HCT116 (cell line): Measurements from ENCODE around the gene RPL13A. TPM values are rescaled to one million over a fixed set of nuclear protein-coding genes. Genes with fewer than 3 reads are reported as not detected.

Experiments
- ATAC-seq: fragments of 200-7000 bp; cut with Tn5 transposase; 2 replicates; pipeline ENCODE4 v1.9.1; 2020; ENCODE audit warnings: mild to moderate bottlenecking, moderate library complexity
- BruUV-seq: library from RNA; stranded (reverse); fragments of 400-500 nt; replicated peaks from 2 replicates; lab custom pipeline; 2021; lab: Mats Ljungman, UMichigan
- CTCF ChIA-PET: fragments of 300-600 bp; sonication (Branson Sonifier 250); formaldehyde crosslinking; loops from one replicate; lab custom pipeline; 2021; ENCODE audit warnings: antibody characterized with exemption; lab: Charles Lee
- POLR2A ChIA-PET: fragments of 300-600, 350-600 bp; sonication (Branson Sonifier 250); formaldehyde crosslinking; loops from one replicate; lab custom pipeline; 2021; ENCODE audit warnings: antibody characterized with exemption; lab: Charles Lee
- RAD21 ChIA-PET, 2 experiments: fragments of 300-600 bp; sonication (Branson Sonifier 250); formaldehyde crosslinking; loops; one replicate each; lab custom pipeline; 2023; ENCODE audit warnings: low total read pairs in 2 of 2; ENCODE audit not compliant: uncharacterized antibody in 2 of 2, unreplicated experiment in 2 of 2, low non-redundant PET in 1 of 2; lab: Charles Lee
- DNase-seq: peaks from one replicate; pipeline ENCODE4 v3.0.0-alpha.2; 2010; ENCODE audit warnings: low read depth, low spot score
- H2AFZ ChIP-seq: fragments of 200-600 bp; shearing (Covaris generic), sonication (generic); 2 replicates; pipeline ENCODE4 v1.6.1; 2017; ENCODE audit warnings: low read depth, mixed run types, mixed read lengths, antibody characterized with exemption, low read length; ENCODE audit not compliant: poor library complexity, severe bottlenecking
- H3K27ac ChIP-seq: 2 replicates; pipeline ENCODE4 v1.5.1; 2012; ENCODE audit warnings: low read depth, low read length
- H3K27me3 ChIP-seq: fragments of 200-600 bp; sonication (generic); 2 replicates; pipeline ENCODE4 v1.6.1; 2016; ENCODE audit warnings: mixed run types, low read length, mixed read lengths; ENCODE audit not compliant: insufficient read depth
- H3K36me3 ChIP-seq, 2 experiments: fragments of 200-500 bp in 1 of 2; fragments of 200-600 bp in 1 of 2; sonication (Bioruptor generic) in 1 of 2; sonication (generic) in 1 of 2; 2 replicates each; pipeline versions ENCODE4 v1.5.1 to v1.6.1; 2014 to 2016; ENCODE audit warnings: low read length in 2 of 2, inconsistent platforms in 1 of 2, mixed read lengths in 1 of 2, mixed run types in 1 of 2; ENCODE audit not compliant: insufficient read depth in 2 of 2, control insufficient read depth in 1 of 2
- H3K4me1 ChIP-seq, 2 experiments: fragments of 200-600 bp in 1 of 2; sonication (generic) in 1 of 2; 2 replicates each; pipeline versions ENCODE4 v1.5.1 to v1.6.1; 2012 to 2017; ENCODE audit warnings: low read length in 2 of 2, inconsistent platforms in 1 of 2, mild to moderate bottlenecking in 1 of 2, mixed read lengths in 1 of 2, mixed run types in 1 of 2, moderate library complexity in 1 of 2; ENCODE audit not compliant: insufficient read depth in 2 of 2, control insufficient read depth in 1 of 2
- H3K4me2 ChIP-seq: fragments of 200-600 bp; sonication (generic); 2 replicates; pipeline ENCODE4 v1.6.1; 2017; ENCODE audit warnings: mixed run types, low read length, mixed read lengths
- H3K4me3 ChIP-seq, 2 experiments: fragments of 200-600 bp in 1 of 2; sonication (generic) in 1 of 2; replicated peaks in 1 of 2; 2 replicates each; pipeline ENCODE4 v1.5.1; 2011 to 2016; ENCODE audit warnings: low read length in 2 of 2, control low read depth in 1 of 2, low read depth in 1 of 2, mild to moderate bottlenecking in 1 of 2, mixed read lengths in 1 of 2, mixed run types in 1 of 2
- H3K79me2 ChIP-seq: fragments of 200-600 bp; sonication (generic); 2 replicates; pipeline ENCODE4 v1.6.1; 2017; ENCODE audit warnings: mild to moderate bottlenecking, mixed run types, low read length, moderate library complexity, mixed read lengths; ENCODE audit not compliant: insufficient read depth
- H3K9ac ChIP-seq: fragments of 200-600 bp; sonication (generic); 2 replicates; pipeline ENCODE4 v1.6.1; 2016; ENCODE audit warnings: low read length, mixed read lengths
- H3K9me2 ChIP-seq: fragments of 200-600 bp; sonication (generic), shearing (Covaris generic); 2 replicates; pipeline ENCODE4 v1.6.1; 2017; ENCODE audit warnings: mixed run types, mild to moderate bottlenecking, moderate library complexity; ENCODE audit not compliant: insufficient read depth
- H3K9me3 ChIP-seq, 2 experiments: fragments of 200-500 bp in 1 of 2; fragments of 200-600 bp in 1 of 2; sonication (Bioruptor generic) in 1 of 2; sonication (generic) in 1 of 2; 2 replicates each; pipeline ENCODE4 v1.6.1; 2014 to 2017; ENCODE audit warnings: low read length in 2 of 2, mixed read lengths in 2 of 2, inconsistent platforms in 1 of 2, low read depth in 1 of 2, mild to moderate bottlenecking in 1 of 2, mixed run types in 1 of 2, moderate library complexity in 1 of 2; ENCODE audit not compliant: control insufficient read depth in 1 of 2, insufficient read depth in 1 of 2
- H4K20me1 ChIP-seq: fragments of 200-600 bp; sonication (generic), shearing (Covaris generic); 2 replicates; pipeline ENCODE4 v1.6.1; 2017; ENCODE audit warnings: mixed run types, mild to moderate bottlenecking, moderate library complexity; ENCODE audit not compliant: insufficient read depth
- CBX3 ChIP-seq: IDR thresholded peaks from 2 replicates; pipeline ENCODE4 v1.6.1; 2012; ENCODE audit warnings: low read depth
- CEBPB ChIP-seq: IDR thresholded peaks from 2 replicates; pipeline ENCODE4 v1.6.1; 2012; ENCODE audit warnings: low read depth
- EZH2 ChIP-seq: fragments of 200-600 bp; sonication (generic); IDR thresholded peaks from 2 replicates; pipeline ENCODE4 v1.6.1; 2017; ENCODE audit warnings: antibody characterized with exemption, mixed run types
- FOSL1 ChIP-seq: IDR thresholded peaks from 2 replicates; pipeline ENCODE4 v1.6.1; 2012; ENCODE audit warnings: low read depth
- JUND ChIP-seq: IDR thresholded peaks from 2 replicates; pipeline ENCODE4 v1.6.1; 2012
- RAD21 ChIP-seq: IDR thresholded peaks from 2 replicates; pipeline ENCODE4 v1.6.1; 2012; ENCODE audit warnings: low read depth, mild to moderate bottlenecking
- SP1 ChIP-seq: IDR thresholded peaks from 2 replicates; pipeline ENCODE4 v1.6.1; 2012; ENCODE audit warnings: low read depth
- SRF ChIP-seq: IDR thresholded peaks from 2 replicates; pipeline ENCODE4 v1.6.1; 2012; ENCODE audit warnings: low read depth
- intact Hi-C: fragments of 100-400 bp; cut with micrococcal nuclease; formaldehyde crosslinking; loops from 2 replicates; pipeline ENCODE4 v1.10.0; 2022
- total RNA-seq: library from RNA; stranded (reverse); gene quantifications from one replicate; pipeline ENCODE4 v1.2.1, GENCODE V29; 2021; ENCODE audit not compliant: unreplicated experiment
- TF ChIP-seq, protein P1 (sequence below): IDR thresholded peaks from 2 replicates; pipeline ENCODE4 v1.6.1; 2012; ENCODE audit warnings: low read depth
- TF ChIP-seq, protein P2 (sequence below): IDR thresholded peaks from 2 replicates; pipeline ENCODE4 v1.6.1; 2012

The RPL13A gene
- total RNA-seq, 1 experiment from 2014 or later: 3,719 TPM

DNA sequence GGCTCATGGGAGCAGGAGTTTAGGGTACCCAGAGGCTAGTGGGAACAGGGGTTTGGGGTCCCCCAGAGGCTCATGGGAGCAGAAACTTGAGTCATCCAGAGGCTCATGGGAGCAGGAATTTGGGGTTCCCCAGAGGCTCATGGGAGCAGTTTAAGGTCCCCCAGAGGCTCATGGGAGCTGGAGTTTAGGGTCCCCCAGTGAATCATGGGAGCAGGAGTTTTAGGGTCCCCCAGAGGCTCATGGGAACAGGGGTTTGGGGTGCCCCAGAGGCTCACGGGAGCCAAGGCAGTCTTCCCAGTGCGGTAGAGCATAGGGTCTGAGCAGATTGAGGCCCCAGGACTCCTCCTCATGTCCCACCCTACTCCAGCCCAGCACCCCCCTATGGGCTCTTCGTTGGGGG, 22.0 kb upstream of the RPL13A start:
- no peak overlapping the region for H2AFZ ChIP-seq
- no peak overlapping the region for H3K4me3 ChIP-seq
- intact Hi-C loops: no loop called here
- ATAC-seq (no peak), DNase-seq (no peak)
- POLR2A ChIA-PET: no interaction called here
- peaks cover 8 to 13% of the 10 kb centered on the region in 2 experiments; a peak in 3 of 4 replicates for H3K4me1 ChIP-seq
- no peaks in the 10 kb centered on the region for H3K27me3 ChIP-seq
- no peak overlapping the region for H3K27ac ChIP-seq
- H3K9me2 ChIP-seq: no peaks in the 10 kb centered on the region
- H3K79me2 ChIP-seq: no peaks in the 10 kb centered on the region
- H3K9ac ChIP-seq: no peak overlapping the region
- no peaks in the 10 kb centered on the region for H4K20me1 ChIP-seq
- no peaks in the 10 kb centered on the region for H3K36me3 ChIP-seq
- TF ChIP-seq RAD21: no peak
- TF ChIP-seq CBX3: no peak
- TF ChIP-seq EZH2: no peak
- TF ChIP-seq SP1: no peak
- no peak for TF ChIP-seq CEBPB
- TF ChIP-seq, protein P1, sequence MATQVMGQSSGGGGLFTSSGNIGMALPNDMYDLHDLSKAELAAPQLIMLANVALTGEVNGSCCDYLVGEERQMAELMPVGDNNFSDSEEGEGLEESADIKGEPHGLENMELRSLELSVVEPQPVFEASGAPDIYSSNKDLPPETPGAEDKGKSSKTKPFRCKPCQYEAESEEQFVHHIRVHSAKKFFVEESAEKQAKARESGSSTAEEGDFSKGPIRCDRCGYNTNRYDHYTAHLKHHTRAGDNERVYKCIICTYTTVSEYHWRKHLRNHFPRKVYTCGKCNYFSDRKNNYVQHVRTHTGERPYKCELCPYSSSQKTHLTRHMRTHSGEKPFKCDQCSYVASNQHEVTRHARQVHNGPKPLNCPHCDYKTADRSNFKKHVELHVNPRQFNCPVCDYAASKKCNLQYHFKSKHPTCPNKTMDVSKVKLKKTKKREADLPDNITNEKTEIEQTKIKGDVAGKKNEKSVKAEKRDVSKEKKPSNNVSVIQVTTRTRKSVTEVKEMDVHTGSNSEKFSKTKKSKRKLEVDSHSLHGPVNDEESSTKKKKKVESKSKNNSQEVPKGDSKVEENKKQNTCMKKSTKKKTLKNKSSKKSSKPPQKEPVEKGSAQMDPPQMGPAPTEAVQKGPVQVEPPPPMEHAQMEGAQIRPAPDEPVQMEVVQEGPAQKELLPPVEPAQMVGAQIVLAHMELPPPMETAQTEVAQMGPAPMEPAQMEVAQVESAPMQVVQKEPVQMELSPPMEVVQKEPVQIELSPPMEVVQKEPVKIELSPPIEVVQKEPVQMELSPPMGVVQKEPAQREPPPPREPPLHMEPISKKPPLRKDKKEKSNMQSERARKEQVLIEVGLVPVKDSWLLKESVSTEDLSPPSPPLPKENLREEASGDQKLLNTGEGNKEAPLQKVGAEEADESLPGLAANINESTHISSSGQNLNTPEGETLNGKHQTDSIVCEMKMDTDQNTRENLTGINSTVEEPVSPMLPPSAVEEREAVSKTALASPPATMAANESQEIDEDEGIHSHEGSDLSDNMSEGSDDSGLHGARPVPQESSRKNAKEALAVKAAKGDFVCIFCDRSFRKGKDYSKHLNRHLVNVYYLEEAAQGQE: no peak
- no peak for TF ChIP-seq FOSL1
- no peak for TF ChIP-seq SRF
- TF ChIP-seq JUND: no peak
- TF ChIP-seq, protein P2, sequence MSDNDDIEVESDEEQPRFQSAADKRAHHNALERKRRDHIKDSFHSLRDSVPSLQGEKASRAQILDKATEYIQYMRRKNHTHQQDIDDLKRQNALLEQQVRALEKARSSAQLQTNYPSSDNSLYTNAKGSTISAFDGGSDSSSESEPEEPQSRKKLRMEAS: no peak
- CTCF ChIA-PET: no interaction called here
- H3K4me2 ChIP-seq: no peak overlapping the region
- BruUV-seq: no TSS peak
- RAD21 ChIA-PET: no interaction called here
- no peaks in the 10 kb centered on the region for H3K9me3 ChIP-seq
